Activated CD8-positive, alpha-beta memory T cell treated with anti-CD3 and anti-CD28 coated beads, Interleukin-2, amount 50 U/mL, for 1 hour (primary cell): Measurements from ENCODE around the gene KCTD11.
"Not testable (repeated sequence)": the region's sequence is repeated elsewhere in the genome, so short reads cannot be mapped to it uniquely, and the experiment has no call there.

ENCODE experiments used
- DNase-seq: peaks from one replicate; pipeline ENCODE4 v3.0.0-alpha.2; 2020; ENCODE audit errors: extremely low read depth

The KCTD11 gene

DNA sequence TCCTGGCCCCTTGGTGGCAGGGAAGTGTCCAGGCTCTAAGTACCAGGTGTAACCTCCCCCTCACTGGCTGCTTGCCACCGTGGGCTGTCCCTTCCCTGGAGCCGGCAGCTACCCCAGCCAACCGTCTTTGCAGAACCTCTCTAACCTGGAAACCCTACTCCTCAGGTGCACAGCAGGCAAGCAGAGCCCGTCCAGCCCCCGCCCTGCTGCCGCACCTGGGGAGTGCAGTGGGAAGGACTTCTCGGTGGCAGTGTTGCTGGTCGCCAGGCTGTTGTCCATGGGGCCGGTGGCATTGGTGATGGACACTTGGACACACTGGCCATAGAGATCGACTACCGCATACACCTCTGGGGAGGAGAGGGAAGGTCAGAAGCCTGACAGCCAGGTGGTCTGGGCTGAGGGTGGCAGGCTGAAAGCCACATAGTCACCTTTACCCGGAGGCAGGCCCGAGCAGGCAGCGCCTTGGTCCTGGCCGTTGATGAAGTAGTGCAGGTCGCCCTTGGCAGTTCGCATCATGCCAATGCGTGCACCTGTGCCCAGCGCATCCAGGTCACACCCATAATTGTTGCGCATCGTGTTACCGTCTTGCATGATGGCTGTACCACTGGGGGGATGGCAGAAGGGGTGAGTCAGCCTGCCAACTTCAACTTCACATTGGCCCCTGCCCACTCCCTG is 29.3 kb upstream of the KCTD11 start:
- DNase-seq, result no peak

DNA sequence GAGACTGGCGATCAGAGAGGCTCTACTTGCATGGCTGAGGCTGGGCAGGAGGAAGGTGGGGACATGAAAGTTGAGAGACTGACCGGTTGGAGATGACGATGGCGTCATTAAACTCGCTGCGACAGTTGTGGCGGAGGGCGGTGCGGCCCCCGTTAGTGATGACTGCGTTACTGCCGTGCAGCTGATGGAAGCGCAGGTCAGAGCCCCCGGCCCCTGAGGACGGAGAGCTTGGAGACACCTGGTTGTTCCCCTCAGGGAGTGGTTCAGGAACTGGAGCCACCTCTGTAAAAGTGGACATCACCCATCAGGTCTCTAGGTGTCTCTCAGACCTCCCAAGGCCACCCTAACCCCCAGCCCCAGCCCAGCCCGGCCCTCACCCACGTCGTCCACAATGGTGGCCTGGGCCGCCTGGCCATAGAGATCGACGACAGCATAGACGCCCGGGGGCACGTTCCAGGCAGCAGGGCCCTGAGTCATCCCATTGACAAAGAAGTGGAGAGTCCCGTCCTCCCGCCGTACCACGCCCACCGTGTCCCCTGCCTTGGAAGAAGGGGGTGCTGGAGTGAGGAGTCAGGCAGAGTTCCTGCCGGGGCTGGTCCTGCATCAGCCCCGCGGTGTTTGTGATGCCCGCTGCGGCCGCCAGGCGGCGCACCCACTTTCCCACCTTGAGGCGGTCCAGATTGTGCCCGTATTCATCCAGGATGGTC is 28.1 kb upstream of the KCTD11 start:
- no peak for DNase-seq

DNA sequence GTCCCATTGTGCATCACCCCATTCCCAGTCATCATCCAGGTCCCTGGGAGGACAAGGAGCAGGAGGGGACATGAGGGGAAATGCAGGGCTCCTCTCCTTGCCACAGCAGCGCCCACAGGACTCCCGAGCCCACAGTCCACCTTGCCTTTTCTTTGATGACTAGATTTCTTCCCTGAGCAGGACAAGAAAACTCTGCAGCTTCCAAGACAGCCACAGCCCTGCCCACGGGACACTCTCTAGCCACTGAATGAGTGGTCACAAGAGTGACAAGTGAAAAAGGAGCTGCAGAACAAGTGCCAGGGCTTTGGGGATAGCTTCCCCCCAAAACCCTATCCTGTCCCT is 27.6 kb upstream of the KCTD11 start:
- DNase-seq, result no peak

DNA sequence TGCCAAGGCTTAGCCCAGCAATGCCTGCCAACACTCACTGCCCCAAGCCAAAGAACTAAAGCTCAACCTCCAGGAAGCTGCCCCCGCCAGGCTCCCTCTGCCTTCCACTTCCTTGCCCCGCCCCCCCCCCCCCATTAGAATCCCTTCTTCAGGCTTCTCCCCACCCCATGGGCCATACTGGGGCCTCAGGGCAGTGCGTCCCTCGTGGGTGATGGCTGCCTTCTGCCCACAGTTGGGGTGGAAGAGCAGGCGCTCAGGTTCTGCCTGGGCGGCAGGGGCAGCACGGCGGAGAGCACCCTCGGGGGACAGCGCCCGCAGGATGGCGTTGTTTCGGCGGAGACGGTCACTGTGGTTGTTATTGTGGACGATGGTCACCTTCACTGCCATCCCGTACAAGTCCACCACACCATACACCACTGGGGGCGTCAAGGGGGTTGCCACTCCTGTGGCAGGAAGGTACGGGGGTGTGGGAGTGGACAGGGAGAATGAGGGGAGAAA is 26.9 kb upstream of the KCTD11 start:
- DNase-seq, result no peak

DNA sequence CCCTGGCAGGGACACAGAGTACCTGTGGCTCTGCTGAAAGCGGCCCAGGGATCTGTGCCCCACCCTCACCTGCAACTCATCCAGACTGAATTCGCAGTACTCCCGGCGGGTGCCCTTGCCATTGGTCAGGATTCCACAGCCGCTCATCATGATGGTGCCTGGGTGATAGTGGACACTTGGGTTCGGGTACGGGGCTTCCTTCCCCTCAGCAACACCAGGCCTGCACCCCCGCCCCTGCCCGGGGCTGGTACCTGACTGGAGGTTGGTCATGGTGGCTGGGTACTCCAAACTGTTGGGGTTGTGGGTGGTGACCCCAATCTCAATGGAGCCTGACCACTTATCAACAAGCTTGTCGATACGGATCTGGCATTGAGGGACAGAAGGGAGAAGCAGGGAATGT is 25.8 kb upstream of the KCTD11 start:
- DNase-seq, result no peak

DNA sequence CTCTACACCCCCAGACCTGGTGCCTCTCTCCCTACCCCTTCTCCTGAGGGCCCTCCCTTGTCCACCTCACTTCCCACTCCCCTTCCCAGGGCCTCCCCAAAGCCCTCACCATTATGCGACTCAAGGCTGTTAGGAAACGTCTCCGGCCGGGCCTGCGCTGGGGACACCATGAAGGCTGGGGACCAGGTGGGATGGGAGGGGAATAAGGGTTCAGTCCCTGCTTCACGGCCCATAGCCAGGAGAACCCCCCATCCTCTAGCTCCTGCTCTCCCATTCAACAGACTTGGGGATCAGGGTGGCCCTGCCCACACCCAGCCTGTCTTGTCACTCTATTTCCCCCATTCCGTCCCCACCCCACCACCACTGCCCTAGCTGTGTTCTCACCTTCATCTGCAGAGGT is 24.9 kb upstream of the KCTD11 start:
- no peak for DNase-seq

DNA sequence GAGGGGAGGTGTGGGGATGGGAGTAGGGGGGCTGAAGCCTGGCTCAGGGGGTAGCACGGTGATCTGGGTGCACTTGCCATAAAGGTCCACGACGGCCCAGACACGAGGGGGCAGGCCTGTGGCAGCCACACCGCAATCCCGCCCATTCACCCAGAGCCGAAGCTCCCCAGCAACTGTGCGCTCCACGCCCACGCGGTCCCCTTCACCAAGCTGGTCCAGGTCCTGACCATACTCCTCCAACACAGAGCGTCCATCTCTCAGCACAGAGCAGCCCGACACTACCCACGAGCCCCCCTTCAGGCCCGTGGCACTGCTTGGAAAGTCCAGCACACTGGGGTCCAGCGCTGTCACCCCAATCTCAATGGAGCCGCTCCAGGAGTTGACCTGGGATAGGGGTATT is 24.5 kb upstream of the KCTD11 start:
- no peak for DNase-seq

DNA sequence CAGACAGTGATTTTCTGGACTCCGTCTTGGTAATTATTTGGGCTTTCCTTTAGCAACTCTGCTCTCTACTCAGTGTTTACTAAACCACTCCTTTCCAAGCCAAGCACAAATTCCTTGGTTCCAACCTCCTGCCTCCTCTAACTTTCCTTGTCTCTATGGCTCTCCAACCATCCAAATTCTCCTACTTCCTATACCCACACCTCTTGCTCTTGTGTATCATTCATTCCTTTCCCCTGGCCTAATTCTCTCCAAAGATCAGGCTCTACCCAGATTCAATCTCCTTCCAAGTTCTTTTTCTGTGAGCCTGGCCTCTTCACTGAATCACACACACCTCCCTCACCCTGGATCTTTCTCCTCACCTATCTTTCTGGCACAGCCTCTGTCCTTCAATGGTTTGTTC is 24.0 kb upstream of the KCTD11 start:
- no peak for DNase-seq

DNA sequence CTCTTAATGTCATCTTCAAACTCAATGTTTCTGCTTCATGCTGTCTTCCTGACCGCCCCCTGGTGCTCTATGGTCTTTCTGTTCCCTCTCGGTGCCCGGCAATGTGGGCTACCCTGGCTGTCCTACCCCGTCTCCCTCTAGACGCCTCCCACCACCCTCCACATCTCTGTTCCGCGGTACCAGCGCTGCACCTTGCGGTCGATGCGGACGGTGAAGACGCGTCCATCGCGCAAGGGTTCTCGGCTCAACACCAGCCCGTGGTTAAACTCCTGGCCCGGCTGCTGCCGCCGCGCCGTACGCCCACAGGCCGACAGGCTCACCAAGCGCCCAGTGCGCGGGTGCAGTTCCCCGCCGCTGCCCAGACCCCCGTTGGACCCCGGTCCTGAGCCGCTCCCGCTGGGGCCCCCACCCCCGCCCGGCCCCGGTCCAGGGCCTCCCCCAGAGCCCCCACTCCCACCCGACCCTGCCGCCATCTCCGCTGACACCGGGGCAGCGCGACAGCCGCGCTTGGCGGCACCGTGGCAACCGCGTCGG is 23.1 kb upstream of the KCTD11 start, which contains the start of gene NEURL4:
Gene NEURL4, minus strand, starts transcription at position 496 of the 534 bp plus-strand sequence. Its CDS starts 23 bp downstream, at position 473.
- no peak for DNase-seq

DNA sequence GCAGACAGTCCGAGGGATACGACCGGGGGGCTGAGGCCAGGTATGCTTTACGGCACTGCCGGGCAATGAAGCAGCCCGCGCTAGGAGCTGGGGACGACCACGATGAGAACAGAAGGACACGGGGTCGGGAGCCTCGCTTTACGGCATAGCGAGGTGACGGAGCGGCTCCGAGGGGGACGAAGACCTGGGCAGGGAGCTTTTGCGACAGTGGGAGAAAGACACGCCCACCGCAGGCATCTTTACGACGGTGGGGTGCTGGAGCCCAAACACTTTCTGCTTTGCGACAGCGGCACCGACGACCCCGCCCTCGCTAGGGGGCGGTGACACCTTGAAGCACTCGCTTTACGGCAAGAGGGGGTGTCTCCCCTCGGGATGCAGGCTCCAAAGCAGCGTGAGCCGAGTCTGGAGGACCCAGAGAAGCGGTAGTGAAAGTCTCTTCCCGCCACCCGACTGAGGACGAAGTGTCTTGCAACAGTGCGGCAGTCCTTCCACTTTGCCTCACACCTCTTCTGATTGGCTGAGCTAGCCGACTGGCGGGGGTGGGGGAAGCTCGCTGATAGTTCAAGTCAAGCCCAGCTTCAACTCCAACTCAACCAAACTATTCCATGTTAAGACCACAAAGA is 22.5 kb upstream of the KCTD11 start:
- peak; percentile 90 for DNase-seq

DNA sequence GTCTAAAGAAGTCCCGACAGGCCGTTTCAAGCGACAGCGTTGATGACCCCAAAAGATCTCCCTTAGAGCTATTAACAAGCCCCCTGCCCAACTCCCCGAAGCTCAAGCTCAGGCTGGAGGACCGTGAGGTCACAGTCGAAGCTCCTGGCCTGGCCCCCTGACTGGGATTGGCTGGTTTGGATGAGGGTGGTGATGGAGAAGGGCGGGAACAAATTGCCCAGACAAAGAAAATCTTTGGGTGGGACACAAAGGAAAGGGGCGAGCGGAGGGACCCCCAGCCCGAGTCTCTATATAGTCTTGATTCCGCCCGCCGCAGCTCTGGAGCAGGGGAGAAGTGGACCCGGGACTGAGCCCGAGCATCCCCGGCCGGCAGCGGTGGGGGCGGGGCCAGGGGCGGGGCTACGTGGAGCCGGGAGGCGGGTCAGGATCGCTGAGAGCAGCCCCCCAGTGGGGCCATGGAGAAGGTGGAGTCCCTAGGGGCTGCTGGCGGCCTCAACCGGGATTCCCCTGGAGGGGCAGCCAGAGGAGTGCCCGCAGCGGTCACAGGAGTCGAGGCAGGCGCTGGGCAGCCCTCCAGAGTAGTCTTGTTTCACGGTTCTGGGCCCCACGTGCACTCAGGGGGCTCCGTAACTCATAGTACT is 21.8 kb upstream of the KCTD11 start:
- DNase-seq, result no peak

DNA sequence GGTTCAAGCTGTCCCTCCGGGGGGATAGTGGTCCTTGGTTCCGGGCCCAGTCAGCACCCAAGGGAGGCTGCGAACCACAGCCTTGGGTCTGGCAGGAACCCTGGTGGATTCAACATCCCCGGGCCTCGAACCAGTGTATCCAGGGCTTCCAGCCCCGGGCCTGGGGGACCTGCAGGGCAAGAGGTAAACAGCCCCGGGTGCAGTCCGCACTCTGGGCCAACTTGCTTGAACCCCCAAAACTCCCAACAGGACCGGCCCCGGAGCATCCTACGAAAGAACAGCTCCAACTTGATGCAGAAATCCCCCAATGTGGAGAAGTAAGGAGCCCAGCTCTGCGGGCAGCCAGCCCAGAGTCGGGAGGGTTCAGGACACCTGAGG is 21.3 kb upstream of the KCTD11 start:
- DNase-seq, result no peak

DNA sequence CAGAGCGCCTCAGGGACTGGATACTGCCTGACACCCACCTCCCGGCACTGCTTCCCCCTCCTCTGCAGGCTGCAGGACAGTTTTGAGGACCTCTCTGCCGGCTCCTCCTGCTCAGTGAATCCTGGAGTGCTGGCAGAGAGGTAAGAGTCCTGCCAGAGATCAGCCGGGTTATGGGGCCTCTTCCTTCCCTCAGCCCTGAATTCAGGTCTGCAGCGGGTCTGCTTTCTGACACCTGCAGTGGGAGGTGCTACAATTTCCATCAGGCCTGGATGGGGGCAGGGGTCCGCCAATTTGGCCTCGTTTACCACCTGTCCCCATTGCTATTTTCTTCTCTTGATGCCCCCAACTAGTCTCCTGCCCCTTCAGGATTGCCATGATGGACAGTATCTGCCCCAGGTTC is 19.9 kb upstream of the KCTD11 start:
- DNase-seq, result no peak

DNA sequence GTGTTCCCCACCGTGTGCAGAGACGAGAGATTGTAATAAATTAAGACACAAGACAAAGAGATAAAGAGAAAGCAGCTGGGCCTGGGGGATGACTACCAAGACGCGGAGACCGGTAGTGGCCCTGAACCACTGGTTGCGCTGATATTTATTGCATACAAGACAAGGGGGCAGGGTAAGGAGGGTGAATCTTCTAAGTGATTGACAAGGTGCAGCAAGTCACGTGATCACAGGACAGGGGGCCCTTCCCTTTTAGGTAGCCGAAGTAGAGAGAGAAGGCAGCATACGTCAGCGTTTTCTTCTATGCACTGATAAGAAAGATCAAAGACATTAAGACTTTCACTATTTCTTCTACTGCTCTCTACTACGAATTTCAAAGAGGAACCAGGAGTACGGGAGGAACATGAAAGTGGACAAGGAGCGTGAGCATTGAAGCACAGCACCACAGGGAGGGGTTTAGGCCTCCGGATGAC is 19.3 kb upstream of the KCTD11 start:
- not testable (repeated sequence) for DNase-seq

DNA sequence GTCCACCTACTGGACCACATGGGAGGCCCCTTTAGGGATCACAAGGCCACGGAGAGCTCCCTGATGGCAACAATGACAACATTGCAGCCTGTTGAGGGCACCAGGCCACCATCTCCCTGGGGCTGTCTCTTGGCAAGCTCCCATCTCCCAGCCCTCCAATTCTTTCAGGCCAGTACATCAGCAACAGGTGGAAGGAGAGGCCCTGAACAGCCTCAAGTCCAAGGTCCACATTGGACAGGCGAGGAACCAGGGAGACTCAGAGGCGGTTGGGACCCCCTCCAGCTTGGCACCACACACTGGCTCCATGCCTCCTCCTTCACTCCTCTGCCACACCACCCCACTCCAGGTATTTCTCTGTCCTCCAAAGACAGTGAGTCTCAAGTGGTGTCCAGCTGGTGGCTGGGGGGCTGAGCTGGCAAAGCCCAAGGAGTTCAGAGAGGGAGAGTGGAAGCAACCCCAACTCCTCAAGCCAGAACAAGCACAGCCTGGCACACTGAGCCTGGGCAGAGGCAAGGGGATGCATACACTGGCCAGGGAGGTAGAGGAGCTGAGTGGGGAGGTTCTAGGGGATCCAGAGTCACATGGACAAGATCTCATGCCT is 16.9 kb upstream of the KCTD11 start:
- no peak for DNase-seq

DNA sequence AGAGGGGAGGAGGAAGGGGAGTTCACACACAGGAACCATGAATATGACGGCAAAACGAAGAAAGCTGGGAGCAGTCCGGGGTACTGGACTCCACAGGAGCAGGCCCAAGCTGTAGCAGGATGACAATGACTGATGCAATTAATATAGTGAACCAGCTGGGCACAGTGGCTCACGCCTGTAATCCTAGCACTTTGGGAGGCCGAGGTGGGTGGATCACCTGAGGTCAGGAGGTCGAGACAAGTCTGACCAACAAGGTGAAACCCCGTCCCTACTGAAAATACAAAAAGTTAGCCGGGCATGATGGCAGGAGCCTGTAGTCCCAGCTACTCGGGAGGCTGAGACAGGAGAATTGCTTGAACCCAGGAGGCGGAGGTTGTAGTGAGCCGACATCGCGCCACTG is 16.2 kb upstream of the KCTD11 start:
- not testable (repeated sequence) for DNase-seq

DNA sequence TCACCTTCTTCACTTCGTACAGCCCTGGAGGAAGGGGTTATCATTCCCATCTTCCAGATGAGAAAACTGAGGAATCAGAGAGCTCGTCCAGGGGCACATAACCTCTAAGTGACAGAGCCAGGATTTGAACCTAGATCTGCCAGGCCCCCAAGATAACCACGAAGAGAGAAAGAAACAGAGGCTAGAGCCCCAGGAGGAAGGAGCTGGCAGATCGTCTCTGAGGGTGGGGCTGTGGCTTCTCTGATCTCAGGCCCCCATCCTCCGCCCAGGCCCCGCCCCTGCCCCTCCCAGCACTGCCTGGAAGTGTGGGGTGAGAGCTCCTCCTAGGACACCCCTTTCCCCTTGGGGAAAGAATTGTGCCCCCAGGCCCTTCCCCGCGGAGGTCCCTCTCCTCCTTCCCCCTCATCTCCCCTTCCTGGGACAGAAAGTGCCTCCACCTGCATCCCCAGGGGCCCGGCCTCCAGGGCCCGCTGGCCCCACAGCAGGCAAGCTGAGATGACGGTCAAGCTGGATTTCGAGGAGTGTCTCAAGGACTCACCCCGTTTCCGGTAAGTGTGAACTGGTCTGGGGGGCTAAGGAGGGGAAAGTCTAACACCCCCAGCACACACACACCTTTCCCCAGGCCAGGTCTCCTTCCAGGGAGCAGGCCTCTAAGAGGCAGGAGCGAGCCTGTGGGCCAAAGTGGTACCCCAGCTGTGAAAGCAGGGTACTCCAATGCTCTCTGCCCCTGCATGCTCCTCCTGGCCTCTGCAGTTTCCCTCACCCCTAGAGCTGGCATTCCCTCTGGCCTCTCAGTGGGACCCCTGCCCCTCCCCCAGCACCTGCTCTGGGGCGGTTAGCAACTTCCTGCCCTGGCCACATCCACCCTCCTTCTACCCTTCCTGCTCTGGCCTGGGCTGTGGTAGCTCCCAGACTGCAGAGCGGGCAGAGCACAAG is 15.5 kb upstream of the KCTD11 start, which contains the start of gene ACAP1:
Gene ACAP1, plus strand, starts transcription at position 290 of the 936 bp plus-strand sequence. Its CDS starts 206 bp downstream, at position 496.
- no peak for DNase-seq

DNA sequence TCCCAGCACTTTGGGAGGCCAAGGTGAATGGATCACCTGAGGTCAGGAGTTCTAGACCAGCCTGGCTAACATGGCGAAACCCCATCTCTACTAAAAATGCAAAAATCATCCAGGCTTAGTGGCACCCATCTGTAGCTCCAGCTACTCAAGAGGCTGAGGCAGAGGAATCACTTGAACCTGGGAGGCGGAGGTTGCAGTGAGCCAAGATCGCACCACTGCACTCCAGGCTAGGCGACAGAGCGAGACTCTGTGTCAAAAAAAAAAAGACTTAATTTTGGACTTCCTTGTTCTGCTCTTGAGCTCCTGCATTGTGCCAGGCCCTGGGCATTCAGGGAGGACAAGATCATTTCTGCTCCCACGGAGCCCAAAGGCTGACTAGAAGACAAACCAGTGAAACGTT is 14.4 kb upstream of the KCTD11 start:
- not testable (repeated sequence) for DNase-seq

DNA sequence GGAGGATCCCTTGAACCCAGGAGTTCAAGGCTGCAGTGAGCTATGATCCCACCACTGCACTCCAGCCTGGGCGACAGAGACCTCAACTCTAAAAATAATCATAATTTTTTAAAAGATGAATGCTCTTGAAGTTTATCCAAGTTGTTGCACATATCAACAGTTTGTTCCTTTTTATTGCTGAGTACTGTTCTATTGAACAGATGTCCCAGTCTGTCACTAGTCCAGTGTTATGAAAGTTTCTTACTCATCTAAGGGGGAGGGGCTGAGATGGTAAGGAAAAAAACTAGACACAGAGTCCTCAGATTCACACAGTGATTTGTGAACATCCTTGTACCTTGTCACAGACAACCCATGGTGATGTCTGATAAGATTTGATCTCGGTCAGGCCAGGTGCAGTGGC is 11.8 kb upstream of the KCTD11 start:
- DNase-seq, result no peak

DNA sequence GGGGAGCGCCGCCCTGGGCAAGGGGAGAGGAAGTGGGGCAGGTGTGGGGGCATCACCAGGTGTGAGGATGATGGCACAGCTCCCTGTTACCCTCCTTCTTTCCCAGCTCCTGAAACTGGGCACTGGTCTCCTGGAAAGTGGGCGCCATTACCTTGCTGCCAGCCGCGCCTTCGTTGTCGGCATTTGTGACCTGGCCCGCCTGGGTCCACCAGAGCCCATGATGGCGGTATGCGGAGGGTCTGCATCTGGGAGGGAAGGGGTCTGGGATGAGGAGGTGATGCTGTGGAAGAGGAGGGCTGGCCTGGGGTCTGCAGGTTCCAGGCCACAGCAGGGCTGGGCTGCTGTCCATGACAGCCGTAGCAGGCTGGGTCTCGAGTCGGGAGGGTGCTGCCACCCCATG is 10.1 kb upstream of the KCTD11 start:
- no peak for DNase-seq

DNA sequence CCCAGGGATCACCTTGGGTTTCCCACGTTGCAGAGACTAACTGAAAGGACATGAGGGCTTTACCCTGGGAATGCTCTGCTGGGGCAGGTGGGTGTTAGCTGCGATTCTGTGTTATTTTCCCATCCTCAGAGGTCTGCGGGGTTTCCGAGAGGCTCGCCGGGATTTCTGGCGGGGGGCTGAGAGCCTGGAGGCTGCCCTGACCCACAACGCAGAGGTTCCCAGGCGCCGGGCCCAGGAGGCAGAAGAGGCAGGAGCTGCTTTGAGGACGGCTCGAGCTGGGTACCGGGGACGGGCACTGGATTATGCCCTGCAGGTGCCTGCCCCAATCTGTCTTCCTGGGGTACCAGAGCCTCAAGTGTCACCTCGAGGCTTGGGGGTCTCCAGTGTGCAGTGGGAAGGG is 8.7 kb upstream of the KCTD11 start:
- DNase-seq, result no peak
